GM18520 (cell line): Measurements from ENCODE around the gene TTC9C.
A peak's percentile ranks its signal among the peaks of the same experiment; 100 is the strongest.
"Not testable (repeated sequence)": the region's sequence is repeated elsewhere in the genome, so short reads cannot be mapped to it uniquely, and the experiment has no call there.

Experiments used
- ATAC-seq: cut with Tn5 transposase; IDR thresholded peaks from one replicate; pipeline ENCODE4 v1.9.1; 2021; ENCODE audit not compliant: unreplicated experiment

TTC9C gene

DNA sequence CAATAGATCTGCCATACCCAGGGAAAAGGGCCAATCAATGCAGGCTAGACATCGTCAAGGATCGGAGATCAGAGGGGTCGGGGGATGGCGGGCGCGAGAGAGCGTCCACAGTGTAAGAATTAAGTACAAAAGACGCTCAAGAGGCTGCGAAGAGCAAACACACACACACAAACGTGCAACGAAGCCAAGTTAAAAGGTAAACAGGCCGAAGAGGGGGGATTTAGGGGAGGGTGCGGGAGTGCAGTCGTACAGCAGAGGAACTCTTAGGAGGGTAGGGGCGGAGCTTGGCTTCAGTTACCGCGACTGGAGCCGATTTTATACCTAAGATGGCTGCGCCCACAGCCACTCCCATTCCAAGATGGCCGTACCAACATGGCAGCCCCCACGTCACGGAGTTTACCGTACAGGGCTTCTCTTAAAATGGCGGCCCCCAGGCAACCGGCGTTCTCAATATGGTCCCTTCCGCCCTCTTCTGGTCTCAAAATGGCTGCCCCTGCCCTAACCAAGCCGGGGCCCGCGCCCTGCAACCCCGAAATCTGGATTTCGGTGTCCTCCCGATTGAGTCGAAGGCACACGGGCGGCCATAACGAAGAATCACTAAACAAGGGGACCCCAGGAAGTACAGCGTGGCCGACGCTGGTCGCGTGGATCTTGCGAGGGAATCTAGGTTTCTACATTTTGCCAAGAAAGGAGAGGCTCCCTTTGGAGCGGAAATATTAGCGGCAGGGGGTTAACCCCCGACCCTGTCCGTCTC, 18.9 kb upstream of the TTC9C start:
- ATAC-seq: peak; percentile 52

DNA sequence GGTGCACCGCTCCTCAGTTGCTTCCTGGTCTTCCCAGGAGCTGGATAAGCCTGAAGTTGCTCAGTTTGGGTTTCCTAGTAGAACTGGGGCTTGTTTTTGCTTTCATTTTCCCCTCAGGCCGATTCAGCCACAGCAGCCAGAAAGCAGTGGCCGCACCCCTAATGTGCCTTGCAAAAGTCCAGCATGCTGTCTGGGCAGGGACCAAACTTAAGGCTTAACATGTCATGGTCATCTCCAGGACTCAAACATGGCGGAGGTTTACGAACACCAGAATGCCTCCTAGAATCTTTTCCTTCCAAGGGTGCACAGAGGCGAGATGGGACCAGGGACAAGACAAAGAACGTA, 18.3 kb upstream of the TTC9C start:
- ATAC-seq: no peak

DNA sequence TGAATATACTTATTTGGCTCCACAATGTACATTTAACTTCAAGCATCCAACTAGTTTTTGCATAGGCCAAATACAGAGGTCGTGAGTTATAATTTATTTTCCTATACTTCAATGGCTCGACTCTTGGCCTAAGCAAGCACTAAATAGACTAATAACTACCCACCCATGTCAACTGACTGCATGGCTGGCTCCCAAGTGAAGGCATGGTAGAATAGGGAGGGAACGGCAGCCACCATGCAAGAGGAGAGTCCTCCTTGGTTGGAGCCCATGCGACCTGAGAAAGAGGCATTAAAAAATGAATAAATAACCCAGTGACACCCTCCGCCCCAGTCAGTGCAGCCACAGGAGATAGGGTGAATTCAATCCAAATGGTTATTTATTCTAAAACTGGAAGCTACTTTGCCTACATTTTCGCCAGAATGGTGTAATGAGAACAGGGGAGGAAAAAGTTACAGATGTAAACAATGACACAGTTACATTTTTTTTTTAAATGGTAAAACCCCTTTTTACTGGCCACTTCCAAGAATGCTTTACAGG, 15.9 kb upstream of the TTC9C start:
- no peak for ATAC-seq

DNA sequence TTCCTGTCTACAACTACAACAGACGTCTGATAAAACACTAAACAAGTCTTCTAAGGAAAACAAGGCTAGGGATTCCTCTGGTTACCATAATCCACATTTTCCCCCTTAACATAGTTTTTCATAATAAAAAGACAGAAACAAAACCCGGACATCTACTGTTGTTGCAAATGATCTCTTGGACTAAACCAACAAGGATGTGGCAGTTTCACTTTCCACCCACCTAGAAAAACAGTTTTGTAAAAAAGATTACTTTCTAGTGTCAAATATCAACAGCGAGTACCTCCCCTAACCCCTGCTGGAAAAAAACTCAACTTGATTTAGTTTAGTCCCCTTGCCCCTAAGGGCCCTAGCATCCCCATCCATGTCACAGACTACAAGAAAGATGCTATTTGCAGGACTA, 15.4 kb upstream of the TTC9C start:
- ATAC-seq: no peak

DNA sequence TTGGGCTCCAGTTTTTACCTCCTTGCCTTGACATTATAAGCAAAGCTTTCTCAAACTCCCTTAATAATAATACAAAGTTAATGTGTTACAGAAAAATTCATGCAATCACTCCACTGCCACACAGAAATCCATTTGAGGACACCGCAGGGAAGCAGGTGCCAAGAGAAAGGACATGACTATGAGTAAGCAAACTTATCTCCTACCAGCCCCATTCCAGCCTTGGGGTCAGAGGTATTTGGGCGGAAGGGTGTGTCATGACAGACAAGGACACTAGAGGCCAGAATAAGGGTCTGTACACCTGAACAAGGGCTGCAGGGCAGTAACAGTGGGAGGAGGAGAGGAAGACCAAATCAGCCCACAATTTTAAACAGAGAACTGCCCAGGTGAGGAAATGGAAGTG, 14.9 kb upstream of the TTC9C start:
- ATAC-seq: no peak

DNA sequence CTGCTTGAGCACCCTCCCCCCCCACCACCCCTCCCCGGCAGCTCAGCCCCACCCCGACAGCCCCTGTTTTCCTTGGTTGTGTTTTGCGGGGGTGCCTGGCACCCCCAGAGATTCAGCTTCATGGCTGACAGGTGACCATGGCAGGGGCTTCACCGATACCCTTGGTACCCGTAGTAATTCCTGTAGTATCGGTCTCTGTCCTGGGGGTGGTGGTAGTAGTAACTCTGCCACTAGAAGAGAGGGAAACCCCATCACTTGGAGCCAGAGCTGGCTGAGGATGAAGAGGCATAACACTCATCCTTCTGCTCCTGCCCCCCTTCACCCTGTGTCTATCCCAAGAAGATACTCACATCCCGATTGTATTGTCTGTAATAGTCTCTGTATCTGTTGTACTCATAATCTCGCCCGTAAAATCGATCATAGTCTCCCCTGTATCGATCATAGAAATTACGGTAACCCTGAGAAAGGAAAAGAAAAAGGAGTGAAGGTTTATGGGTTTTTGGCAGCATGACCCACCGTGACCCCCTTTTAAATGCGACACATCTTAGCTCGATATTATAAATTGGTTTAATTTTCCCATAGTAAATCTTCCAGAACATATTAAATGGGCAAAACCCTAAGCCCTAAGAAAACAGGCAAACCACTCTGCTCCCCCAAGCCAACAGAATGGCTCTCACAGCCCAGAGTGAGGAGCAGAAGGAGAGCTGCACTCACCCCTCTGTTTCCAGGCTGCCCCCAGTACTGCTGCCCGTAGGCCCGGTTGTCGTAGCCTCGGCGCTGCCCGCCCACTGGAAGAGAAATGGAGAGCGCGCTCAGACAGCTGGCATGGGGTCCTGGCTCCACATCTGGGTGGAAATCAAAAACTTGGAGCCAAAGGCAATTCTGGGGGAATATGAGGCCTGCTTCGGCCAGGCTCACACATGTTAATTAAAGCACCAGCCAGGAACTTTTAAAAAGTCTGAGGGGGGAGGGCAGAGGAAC, 12.8 kb upstream of the TTC9C start:
- ATAC-seq: no peak

DNA sequence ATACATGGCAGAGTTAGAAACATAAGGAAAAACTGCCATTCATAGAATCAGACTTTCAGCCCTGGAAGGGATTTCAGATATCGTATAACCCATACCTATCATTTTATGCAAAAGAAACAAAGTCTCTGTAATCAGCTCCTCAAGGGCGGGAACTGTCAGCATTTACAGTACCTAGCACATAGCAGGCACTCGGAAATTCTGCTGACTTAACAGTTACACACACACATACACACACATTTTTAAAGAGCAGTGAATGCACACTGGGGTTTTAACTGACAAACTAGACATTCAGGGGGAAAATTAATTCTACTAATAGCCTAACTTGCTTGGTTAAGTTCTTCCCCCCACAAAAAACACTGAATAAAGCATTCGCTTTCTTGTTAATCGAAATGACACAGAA, 12.1 kb upstream of the TTC9C start:
- ATAC-seq: no peak

DNA sequence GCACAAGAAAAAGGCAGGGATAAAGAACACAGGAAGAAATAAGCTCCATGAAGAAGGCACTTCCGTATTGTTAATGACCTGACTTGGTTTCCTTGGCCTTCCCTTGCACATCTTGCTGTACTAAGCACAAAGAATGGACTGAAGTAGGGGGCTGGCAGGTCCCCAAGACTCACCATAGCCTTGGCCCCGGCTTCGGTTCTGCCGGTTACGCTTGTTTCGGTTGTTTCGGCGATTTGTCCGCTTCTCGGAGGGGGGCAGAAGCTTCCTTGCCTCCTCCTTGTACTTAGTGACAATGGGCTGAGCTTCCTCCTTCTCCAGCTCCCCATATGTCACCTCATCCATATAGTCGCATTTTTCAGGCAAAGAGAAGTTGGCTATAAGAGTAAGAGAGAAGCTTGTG, 11.5 kb upstream of the TTC9C start:
- no peak for ATAC-seq

DNA sequence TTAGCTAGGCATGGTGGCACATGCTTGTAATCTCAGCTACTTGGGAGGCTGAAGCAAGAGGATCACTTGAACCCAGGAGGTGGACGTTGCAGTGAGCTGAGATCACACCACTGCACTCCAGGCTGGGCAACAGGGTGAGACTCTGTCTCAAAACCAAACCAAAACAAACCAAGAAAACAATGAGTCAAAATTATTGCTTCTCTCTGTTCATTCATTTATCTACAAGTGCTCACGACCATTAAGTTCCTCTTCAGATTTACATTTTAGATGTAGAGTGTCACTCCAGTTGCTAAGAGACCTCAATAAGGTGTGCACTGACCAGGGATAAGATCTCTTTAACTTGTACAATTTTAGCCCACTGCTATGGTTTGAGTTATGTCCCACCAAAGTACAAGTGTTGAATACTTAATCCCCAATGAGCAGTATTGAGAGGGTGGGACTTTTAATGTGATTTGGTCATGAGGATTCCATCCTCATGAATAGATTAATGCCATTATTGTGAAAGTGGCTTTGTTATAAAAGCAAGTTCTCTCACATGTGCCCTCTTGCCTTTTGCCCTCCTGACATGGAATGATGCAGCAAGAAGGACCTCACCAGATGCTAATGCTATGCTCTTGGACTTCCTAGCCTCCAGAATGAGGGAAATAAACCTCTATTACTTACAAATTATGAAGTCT, 8.8 kb upstream of the TTC9C start:
- ATAC-seq: no peak

DNA sequence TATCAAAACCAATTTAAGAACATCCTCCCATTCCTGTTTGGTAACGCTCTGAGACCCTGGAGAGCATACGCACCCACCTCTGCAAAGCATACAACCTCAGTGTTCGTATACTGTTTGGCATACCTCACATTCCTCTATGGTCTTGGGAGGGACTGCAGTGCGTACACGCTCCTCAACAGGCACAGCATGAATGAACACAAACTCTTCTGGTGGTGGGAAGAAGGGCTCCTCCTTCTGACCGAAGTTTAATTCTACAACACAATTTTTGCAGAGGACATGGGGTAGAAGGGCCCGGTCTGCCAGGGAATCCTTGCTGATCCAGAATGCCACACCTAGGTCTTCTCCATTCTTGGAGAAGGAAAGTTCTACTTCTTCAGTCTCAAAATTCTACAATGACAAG, 6.3 kb upstream of the TTC9C start:
- ATAC-seq: no peak

DNA sequence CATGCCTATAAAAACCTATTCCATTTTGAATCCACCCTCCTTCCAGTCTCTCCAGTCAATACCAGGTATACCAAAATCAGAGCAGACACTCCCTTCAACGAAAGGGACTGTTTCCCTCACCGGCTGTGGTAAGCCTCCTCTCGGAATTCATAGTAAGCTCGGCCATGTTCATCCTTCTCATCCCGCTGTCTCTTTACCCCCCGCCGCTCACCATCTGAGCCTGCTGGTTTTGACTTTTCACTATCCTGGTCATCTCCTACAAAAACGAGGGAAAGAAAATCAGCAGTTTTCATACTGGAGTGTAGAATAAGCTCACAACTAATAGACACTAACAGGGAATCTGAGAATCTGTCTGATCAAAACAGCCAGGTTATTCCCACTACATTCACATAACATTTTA, 4.1 kb upstream of the TTC9C start:
- ATAC-seq: no peak

DNA sequence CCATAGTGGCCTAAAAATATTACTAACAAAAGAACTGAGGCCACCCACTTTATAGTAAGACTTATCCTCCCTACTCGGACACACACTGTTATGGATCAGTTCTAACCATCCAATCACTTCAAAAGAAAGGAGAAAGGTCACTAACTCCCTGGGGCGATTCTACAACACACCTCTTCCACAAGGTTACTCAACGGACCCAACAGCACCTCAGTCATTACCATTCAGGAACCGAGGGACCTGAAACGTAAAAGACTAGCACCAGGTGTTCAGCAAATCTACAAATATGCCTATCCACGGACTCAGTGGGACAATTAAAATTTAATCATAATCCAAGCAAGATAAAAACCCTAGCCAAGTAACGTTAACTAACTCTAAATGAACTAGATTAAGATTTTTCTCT, 2.6 kb upstream of the TTC9C start:
- no peak for ATAC-seq

DNA sequence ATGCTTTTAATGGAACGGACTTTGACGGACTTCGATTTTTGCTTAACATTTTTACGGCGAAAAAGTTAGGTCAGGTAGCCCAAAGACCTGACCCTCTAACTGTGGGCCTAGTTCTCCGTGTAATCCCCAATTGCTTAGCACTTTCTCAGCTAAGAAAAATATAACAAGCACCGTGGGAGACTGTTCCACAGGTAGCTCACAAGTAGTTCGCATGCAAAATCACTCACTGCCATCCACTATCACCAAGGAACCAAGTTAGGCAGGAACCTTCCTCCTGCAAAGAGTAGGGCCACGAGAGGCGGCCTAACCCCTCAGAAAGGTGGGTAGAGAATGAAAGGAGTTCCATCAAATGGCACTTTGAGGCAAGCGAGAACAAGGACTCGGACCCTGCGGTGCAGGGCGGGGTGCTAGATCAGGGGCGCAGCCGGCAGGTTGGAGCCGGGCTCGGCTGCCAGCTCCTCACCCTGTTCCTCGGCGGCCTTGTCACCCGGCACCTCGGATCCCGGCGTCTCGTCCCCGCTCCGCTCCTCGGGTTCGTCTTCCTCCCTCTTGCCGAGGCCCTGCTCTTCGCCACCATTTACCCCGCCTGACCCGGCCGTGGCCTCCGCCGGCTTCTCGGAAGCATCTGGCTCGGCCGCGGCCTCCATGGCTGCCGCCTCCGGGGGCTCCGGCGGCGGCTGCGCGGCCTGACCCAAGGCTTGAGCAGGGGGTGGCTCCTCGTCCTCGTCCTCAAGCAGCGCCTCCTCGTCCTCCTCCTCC, 2.0 kb upstream of the TTC9C start:
- ATAC-seq: no peak

DNA sequence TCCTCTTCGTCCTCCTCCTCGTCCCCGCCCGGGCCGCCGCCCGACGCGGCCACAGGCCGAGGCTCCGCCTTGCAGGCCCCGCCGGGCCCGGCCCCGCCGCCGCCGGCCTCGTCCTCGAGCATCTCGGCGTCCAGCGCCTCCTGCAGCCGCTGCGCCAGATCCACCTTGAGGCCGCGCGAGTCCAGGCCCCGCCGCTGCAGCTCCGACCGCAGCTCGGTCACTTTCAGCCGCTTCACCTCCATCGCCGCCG, 1.4 kb upstream of the TTC9C start:
- peak; percentile 1 for ATAC-seq

DNA sequence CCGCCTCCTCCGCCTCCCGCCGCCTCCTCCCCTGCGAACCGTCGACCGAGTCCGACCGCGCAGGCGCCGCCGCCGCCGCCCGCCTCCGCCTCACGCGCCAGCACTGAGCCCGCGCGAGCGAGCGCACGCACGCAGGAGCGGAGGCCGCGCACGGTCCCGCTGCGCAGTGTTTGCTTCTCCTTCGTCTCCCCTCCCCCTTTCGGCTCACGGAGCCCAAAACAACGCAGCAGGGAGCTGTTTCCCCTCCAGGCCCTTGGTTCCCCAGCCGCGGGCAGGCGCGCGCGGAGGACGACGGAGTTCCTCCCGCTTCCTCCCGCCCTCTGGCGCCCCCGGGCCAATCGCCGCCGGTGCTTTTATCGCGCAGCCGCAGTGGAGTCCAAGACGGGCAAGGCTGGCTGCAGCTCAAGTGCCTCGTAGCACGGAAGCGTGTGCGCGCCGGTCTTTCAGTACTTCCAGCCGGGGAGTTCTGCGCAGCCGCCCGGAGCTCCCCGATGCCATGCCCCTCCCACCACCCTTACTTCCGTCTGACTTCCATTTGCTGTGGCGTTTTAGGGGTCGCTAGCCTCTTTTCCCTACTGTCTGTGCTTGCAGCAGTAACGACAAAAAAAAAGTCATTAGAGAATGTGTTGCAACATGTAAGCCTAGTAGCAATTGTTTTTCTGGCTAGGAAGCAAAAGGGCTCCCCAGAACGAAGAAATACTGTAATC, 968 bp upstream of the TTC9C start, which contains the start of gene HNRNPUL2:
TSS of gene HNRNPUL2 (minus strand) at position 293 of the 707 bp plus-strand sequence. CDS start 301 bp downstream, outside the sequence.
- ATAC-seq: peak; percentile 67

DNA sequence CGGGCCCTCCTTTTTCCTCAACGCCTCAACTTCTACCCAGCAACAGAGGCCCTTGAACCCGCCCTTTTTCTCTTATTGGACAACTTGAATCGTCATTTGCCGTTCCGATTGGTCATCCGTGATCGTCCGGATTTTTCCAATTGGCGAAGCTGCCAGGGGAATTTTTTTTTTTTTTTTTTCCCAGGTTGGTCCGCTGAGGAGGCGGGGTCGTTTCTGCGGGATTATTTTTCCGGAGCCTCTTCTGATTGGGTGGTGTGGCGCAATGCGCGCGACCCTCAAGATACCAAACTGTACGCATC, 465 bp upstream of the TTC9C start:
- ATAC-seq: peak; percentile 33

DNA sequence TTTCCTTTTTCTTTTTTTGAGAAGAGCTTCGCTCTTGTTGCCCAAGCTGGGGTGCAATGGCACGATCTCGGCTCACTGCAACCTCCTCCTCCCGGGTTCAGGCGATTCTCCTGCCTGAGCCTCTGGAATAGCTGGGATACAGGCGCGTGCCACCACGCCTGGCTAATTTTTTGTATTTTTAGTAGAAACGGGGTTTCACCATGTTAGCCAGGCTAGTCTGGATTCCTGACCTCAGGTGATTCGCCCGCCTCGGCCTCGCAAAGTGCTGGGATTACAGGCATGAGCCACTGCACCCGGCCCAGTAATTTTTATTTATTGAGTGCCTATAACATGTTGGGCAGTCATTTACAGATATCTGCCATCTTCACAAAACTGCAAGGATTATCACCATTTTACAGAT, 1.8 kb downstream of the TTC9C start:
- ATAC-seq: not testable (repeated sequence)

DNA sequence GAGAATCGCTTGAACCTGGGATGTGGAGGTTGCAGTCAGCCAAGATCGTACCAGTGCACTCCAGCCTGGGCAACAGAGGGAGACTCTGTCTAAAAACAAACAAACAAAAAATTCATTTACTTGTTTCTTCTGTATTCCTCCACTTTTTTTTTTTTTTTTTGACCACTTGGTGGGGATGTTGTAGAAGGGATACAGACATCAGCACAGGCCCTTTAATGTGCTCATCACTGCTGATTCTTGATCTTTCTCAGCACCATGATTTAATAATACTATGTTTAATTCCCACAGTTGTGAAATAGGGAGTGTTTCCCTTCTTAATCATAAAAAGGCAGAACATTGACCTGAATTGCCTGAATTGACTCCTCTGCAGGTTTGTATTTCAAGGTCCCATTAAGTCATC, 4.5 kb downstream of the TTC9C start:
- no peak for ATAC-seq

DNA sequence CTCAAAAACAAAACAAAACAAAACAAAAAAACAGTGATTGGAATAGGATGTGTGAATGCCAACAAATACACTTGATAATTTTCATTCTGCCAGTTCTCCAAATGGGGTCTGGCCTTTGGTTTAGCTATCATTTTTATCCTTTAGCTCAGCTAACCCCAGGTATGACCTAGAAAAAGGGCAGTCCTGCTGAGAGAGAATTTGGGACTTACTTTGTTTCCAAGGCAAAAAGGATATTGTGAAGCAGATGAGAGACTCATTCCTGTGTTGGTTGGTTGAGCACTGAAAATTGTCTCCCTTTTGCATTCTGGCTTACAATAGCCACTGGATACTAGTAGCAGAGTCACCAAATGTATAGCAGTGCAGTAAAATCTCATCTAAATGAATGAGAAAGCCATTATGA, 8.9 kb downstream of the TTC9C start:
- ATAC-seq: no peak

DNA sequence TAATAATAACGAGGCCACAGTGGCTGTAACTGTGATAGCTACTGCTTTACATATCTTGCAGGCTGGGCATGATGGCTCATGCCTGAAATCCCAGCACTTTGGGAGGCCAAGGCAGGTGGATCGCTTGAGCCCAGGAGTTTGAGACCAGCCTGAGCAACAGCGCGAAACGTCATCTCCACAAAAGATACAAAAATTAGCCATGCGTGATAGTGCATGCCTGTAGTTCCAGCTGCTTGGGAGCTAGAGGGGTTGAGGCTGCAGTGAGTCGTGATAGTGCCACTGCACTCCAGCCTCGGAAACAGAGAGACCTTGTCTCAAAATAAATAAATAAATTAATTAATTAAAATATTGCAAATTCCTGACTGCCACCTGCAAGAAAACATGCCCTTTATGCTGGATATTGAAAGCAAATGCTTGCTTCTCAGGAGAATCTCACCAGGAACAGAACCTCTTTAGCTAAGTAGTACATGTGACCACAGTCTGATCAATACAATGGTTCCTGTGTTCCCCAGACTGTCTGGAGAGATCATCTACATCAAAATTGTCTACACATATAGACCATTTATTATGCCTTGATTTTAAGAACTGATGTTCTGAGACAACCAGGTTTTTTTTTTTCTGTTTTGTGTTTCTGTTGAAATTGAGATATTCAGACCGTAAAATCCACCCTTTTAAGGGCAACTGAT, 19.3 kb downstream of the TTC9C start:
- no peak for ATAC-seq
